Measurements from ENCODE around the gene ZNF445.
A peak's percentile ranks its signal among the peaks of the same experiment; 100 is the strongest.
"Not testable (repeated sequence)": the region's sequence is repeated elsewhere in the genome, so short reads cannot be mapped to it uniquely, and the experiment has no call there.

Gene ZNF445

DNA sequence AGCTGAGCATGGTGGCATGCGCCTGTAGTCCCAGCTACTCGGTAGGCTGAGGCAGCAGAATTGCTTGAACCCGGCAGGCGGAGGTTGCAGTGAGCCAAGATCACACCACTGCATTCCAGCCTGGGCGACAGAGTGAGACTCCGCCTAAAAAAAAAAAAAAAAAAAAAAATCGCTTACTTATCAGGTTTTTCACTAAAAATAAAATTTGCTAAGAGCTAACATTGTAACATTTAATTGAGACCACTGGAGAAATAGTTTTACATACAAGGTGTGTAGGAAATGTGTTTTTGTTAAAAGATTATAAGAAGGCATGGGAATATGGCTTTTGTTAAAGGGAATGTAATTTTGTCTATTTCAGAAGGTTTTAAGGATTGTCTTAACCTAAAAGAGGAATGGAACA lies 12.6 kb downstream of the ZNF445 start:
- not testable (repeated sequence) for H3K4me3 Mint-ChIP-seq, H3K27me3 Mint-ChIP-seq, DNase-seq, H3K27ac Mint-ChIP-seq, ATAC-seq
- peaks cover 22% of the 10 kb centered on the region for H3K9me3 Mint-ChIP-seq
- H3K36me3 Mint-ChIP-seq (ENCODE audit: low read depth): peaks cover 49% of the 10 kb centered on the region
- peaks cover 10% of the 10 kb centered on the region for H3K4me1 Mint-ChIP-seq

DNA sequence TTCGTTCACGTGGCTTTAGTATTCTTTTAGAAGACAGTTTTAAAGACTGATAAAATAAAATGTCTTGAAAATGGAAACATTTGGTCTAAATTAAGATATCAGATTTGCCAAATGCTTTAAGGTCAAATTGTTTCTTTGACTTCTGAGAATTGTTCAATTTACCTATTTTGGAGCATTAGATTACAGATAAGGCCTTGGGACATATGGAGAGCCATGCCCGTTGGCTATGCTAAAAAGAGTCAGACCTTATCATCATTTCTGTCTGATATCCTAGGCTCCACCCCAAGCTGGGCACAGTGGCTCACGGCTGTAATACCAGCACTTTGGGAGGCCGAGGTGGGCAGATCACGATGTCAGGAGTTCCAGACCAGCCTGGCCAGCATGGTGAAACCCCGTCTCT lies 13.0 kb downstream of the ZNF445 start:
- Mint-ChIP-seq H3K4me3 (no peak overlapping the region), H3K27ac (no peak overlapping the region), H3K4me1 (peaks cover 10% of the 10 kb centered on the region), H3K9me3 (peaks cover 23% of the 10 kb centered on the region), H3K36me3 (ENCODE audit: low read depth) (peaks cover 53% of the 10 kb centered on the region), H3K27me3 (no peaks in the 10 kb centered on the region)
- ATAC-seq (no peak), DNase-seq (no peak)

DNA sequence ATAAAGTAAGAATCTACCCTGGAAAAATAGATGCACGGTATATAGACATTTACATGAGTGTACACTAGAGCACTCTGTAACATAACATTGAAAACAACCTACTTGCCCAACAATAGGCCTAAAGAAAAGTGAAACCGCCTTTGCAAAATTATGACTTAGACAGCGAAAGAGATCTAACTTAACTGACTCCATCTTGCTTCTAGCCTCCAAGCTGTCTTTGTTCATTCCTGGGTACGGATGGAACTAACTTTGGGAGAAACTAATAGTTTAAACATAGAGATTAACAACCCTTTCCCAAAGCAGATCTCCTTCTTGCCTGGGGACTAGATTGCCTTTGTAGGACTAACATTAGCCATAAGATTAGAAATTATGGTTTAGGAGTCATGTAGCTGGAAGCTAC lies 17.4 kb downstream of the ZNF445 start:
- H3K9me3 Mint-ChIP-seq: peaks cover 23% of the 10 kb centered on the region
- H3K4me1 Mint-ChIP-seq, H3K4me3 Mint-ChIP-seq, H3K27ac Mint-ChIP-seq, H3K27me3 Mint-ChIP-seq, ATAC-seq, DNase-seq: not testable (repeated sequence)
- peaks cover 75% of the 10 kb centered on the region for H3K36me3 Mint-ChIP-seq (ENCODE audit: low read depth)

DNA sequence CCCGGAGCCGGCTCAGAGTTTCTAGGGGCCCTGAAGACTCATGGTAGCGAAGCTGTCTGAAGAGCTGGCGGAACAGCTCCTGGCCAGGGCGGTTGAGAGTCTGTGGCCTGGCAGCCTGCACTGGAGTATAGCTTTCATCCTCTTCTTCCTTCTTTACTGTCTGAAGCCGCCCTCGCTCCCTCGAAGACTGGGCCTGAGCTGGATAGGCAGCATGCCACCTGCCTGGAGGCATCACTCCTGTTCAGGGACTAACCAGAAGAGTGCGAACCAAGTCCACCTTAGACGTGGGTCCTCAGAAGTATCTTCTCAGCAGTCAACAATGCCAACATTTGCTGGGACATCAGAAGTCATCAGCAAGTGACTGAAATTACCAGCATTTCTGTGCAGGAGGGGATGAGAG lies 22.2 kb downstream of the ZNF445 start:
- Mint-ChIP-seq H3K4me1 (no peaks in the 10 kb centered on the region), H3K27ac (no peak overlapping the region), H3K4me3 (no peak overlapping the region), H3K9me3 (peaks cover 5% of the 10 kb centered on the region), H3K27me3 (no peaks in the 10 kb centered on the region), H3K36me3 (ENCODE audit: low read depth) (peaks cover 65% of the 10 kb centered on the region)
- ATAC-seq (no peak), DNase-seq (no peak)

DNA sequence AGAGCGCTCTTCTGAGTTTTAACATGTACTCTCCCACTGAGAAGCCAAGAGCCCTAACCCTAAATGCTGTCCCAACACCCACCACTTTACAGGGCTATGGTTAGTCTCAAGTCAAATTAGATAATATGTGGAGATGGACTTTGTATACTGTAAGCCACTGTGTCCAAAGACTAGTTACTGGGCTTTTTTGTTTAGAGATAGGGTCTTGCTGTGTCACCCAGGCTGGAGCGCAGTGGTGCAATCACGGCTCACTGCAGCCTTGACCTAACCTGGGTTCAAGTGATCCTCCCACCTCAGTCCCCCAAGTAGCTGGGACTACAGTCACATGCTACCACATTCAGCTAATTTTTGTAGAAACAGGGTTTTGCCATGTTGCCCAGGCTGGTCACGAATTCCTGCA lies 23.2 kb downstream of the ZNF445 start:
- Mint-ChIP-seq H3K36me3 (ENCODE audit: low read depth) (peaks cover 63% of the 10 kb centered on the region), H3K4me1 (peaks cover 3% of the 10 kb centered on the region), H3K9me3 (no peaks in the 10 kb centered on the region), H3K27me3 (no peaks in the 10 kb centered on the region), H3K27ac (no peak overlapping the region), H3K4me3 (no peak overlapping the region)
- ATAC-seq (no peak), DNase-seq (no peak)

DNA sequence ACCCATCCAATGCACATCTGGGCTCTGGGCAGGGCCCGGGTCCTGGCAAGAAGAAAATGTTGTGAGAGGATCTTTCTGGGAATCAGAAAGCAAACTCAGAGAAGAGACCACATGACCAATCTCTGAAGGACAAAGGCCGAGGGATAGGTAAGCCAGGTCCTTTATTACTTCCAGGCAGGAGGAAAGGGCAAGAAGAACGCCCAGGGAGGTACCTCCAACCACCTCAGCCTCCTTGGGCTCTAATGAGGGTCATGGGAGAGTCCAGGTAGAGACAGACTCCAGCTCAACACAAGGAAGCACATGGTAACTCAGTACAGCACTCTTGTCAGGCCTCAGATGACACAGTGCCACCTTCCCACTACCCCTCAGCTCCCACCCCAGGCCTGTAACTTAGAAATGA lies 26.0 kb downstream of the ZNF445 start:
- Mint-ChIP-seq H3K4me3 (no peak overlapping the region), H3K27ac (no peak overlapping the region), H3K4me1 (peaks cover 3% of the 10 kb centered on the region), H3K9me3 (peaks cover 24% of the 10 kb centered on the region), H3K36me3 (ENCODE audit: low read depth) (peaks cover 70% of the 10 kb centered on the region), H3K27me3 (no peaks in the 10 kb centered on the region)
- ATAC-seq (no peak), DNase-seq (no peak)

DNA sequence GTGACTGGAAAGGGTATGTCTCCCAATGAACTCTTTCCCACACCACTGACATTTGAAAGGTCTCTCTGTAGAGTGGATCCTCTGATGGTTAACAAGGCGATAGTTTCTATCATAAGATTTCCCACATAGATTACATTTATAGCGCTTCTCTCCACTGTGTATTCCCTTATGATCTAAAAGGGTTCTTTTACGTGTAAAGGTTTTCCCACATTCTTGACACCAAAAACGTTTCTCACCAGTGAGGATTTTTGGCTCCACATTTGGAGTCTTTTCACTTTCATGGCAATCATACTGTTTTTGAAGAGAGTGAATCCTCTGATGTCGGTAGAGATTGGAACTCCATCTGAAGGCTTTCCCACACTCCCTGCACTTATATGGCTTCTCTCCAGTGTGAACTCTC lies 30.5 kb downstream of the ZNF445 start:
- no peaks in the 10 kb centered on the region for H3K27me3 Mint-ChIP-seq
- ATAC-seq (no peak), DNase-seq (no peak)
- no peak overlapping the region for H3K4me3 Mint-ChIP-seq
- H3K27ac Mint-ChIP-seq: no peak overlapping the region
- peaks cover 24% of the 10 kb centered on the region for H3K9me3 Mint-ChIP-seq
- H3K4me1 Mint-ChIP-seq: peaks cover 14% of the 10 kb centered on the region
- H3K36me3 Mint-ChIP-seq (ENCODE audit: low read depth): peaks cover 73% of the 10 kb centered on the region

DNA sequence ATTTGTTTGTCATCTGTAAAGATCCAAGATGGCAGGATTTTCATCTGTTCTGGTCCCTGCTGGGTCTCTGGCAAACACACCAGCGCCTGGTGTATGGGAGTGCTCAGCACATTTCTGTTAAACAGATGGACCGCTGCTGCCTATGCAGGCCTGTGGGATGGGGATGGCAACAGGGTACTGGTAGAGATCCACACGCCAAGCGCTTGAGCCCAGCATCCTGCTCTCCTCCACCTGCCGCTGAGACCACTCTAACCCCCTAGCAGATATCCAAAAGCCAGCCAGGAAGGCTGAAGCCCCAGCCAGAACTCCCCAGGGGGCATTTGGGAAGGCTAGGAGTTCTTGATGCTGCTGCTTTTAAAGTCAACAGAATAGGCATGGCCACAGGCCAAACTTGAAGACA lies 31.7 kb downstream of the ZNF445 start:
- H3K27me3 Mint-ChIP-seq: no peaks in the 10 kb centered on the region
- peak overlapping the region; percentile 25 for H3K27ac Mint-ChIP-seq
- peaks cover 25% of the 10 kb centered on the region for H3K4me1 Mint-ChIP-seq
- peaks cover 68% of the 10 kb centered on the region for H3K36me3 Mint-ChIP-seq (ENCODE audit: low read depth)
- DNase-seq (no peak), ATAC-seq (no peak)
- peaks cover 24% of the 10 kb centered on the region for H3K9me3 Mint-ChIP-seq
- H3K4me3 Mint-ChIP-seq: no peak overlapping the region

DNA sequence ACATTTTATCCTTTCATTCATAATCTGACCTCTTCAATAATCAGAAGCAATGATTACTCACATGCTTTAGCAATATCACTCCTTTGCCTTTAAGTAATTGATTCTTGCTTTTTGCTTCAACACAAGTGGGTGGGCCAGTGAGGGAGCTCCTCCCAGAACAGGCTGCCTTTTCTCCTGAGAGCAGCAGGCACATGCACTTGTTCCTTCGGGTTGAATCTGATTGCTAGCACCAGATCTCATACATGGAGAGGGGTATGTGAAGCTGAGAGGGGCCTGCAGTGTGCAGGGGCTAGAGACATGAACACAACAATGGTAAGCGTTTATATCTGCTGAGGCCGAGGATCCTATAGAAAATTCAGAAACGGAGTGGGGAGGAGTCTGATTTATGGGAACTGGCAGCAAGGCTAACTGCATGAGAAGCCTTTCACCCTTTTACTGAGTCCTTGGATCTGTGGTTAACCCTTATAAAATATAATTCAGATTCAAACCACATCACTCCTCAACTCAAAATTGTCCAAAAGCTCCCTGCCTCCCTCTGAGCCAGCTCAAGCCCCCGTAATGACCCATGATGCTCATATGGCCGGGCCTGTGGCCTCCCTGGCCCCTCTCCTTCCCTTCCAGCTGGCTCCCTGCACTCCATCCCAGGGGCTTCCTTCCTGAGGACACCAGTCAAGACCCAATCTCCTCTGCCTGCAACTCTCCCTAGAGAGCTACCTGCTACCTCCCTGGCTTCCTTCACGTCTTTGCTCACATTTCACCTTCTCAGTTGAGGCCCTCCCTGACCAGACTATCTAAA lies 32.4 kb downstream of the ZNF445 start:
- H3K27me3 Mint-ChIP-seq: no peaks in the 10 kb centered on the region
- H3K4me1 Mint-ChIP-seq: peaks cover 32% of the 10 kb centered on the region
- H3K9me3 Mint-ChIP-seq: peaks cover 24% of the 10 kb centered on the region
- H3K27ac Mint-ChIP-seq: peak overlapping the region; percentile 25
- ATAC-seq (no peak), DNase-seq (no peak)
- no peak overlapping the region for H3K4me3 Mint-ChIP-seq
- H3K36me3 Mint-ChIP-seq (ENCODE audit: low read depth): peaks cover 66% of the 10 kb centered on the region

DNA sequence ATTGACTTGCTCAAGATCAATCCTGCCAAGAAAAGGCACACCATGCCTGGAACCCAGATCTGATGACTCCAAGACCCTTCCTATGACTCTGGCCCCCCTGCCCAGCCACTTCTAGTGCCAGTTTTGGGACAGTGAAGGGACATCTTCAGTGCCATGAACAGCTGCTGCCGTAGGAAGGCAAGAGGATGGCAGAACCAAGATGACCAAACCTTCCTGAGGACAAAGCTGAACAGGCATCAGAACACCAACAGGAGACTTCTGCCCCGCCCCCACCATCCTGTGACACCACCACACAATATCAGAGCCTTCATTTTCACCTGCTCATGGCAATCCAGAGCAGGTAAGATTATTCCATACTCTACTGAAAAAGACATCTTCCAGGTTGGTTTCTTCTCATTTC lies 33.0 kb downstream of the ZNF445 start:
- peaks cover 63% of the 10 kb centered on the region for H3K36me3 Mint-ChIP-seq (ENCODE audit: low read depth)
- no peak overlapping the region for H3K4me3 Mint-ChIP-seq
- peaks cover 24% of the 10 kb centered on the region for H3K9me3 Mint-ChIP-seq
- peaks cover 37% of the 10 kb centered on the region for H3K4me1 Mint-ChIP-seq
- DNase-seq: no peak
- no peak overlapping the region for H3K27ac Mint-ChIP-seq
- H3K27me3 Mint-ChIP-seq: no peaks in the 10 kb centered on the region
- ATAC-seq: no peak

DNA sequence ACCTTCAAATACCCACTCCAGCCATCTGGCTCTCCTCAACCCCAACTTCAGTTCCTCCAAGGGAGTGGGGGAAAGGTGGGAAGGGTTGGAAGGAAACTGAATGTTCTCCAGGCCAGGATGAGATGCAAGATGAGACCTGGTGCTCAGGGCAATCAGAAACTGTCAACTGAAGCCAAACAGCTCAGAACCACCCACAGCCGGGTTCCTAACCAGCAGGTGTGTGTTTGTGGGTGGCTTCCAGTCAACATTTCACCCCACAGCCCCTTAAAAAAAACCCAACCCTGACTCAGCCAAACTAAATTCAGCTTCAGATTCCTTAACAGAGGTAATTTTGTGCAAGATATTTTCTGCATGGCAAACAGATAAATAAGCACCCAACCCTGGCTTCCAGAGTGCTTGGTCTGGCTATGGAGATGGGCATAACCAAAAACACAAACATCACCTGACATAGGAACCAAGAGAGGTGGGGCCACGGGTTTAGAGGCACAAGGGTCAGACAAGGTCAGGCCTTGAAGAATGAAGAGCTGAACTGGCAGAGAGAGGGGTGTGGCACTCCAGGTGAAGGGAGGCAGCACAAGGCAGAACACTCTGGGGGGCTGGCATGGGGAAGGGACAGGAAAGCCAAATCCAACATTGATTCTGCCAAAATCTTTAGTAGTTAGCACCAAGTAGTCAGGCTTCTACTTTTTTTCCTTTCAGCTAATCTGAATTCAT lies 34.7 kb downstream of the ZNF445 start:
- H3K27me3 Mint-ChIP-seq: no peaks in the 10 kb centered on the region
- peaks cover 43% of the 10 kb centered on the region for H3K4me1 Mint-ChIP-seq
- H3K36me3 Mint-ChIP-seq (ENCODE audit: low read depth): peaks cover 46% of the 10 kb centered on the region
- no peak overlapping the region for H3K27ac Mint-ChIP-seq
- ATAC-seq: no peak
- H3K4me3 Mint-ChIP-seq: no peak overlapping the region
- H3K9me3 Mint-ChIP-seq: peaks cover 11% of the 10 kb centered on the region
- DNase-seq: no peak

DNA sequence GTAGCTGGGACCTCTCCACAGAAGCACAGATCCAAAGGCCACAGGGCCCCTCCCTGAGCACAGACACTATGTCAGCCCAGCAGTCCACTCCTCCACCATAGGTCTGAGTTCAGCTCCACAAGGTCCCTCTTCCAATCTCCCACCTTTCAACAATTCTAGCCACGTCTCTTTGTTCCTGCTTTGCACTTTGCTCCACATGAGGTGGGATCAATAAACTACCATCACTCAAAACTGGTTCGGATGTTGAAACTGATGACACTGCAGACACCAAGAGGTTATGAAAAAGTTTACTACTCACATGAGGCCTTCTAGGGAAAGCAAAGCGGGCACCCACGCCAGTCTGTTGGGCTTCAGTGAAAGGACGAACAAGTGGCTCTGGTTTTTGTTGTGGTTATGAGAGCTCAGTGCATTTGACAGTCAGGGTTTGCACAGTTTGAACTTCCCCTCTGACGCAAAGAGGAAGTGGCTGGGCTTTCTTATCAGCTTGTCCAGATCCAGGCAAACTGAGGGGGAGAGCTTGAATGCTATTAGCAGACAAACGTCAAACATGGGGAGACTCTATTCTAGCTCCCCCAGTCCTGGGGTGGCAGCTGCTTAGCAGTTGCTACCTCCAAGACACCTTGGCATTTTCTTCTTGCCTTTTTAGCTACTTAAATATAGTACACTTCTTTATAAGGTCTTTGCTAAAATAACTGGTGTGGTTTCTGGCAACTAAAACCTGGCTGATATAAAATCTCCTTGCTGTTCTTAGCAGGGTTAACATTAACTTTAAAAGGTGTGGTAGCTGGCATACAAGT lies 37.8 kb downstream of the ZNF445 start:
- Mint-ChIP-seq H3K9me3 (no peaks in the 10 kb centered on the region), H3K27me3 (no peaks in the 10 kb centered on the region), H3K4me1 (peaks cover 43% of the 10 kb centered on the region)

DNA sequence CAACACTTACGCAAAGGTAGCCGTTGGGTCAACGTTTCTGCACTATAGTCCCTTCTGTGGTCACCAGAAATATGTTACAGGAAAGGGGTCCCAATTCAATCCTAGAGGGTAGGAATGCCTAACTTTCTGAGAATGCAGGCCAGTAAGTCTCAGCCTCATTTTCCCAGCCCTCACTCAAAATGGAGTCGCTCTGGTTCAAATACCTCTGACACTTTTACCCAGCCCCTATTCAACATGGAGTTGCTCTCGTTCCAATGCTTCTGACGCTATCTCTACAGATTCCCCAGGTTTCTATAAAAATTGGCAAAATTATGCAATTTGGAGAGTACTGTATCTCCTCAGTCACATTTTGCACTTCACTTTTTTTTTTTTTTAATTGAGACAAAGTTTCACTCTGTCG lies 39.7 kb downstream of the ZNF445 start:
- no peaks in the 10 kb centered on the region for H3K9me3 Mint-ChIP-seq
- no peak overlapping the region for H3K4me3 Mint-ChIP-seq
- H3K27me3 Mint-ChIP-seq: no peaks in the 10 kb centered on the region
- no peak for DNase-seq
- no peak for ATAC-seq
- H3K27ac Mint-ChIP-seq: no peak overlapping the region
- H3K4me1 Mint-ChIP-seq: peaks cover 39% of the 10 kb centered on the region
- peaks cover 14% of the 10 kb centered on the region for H3K36me3 Mint-ChIP-seq (ENCODE audit: low read depth)

More for the DNA sequence above, 37.8 kb downstream of the ZNF445 start:
- peak; percentile 98 for ATAC-seq
- H3K36me3 Mint-ChIP-seq (ENCODE audit: low read depth): peaks cover 21% of the 10 kb centered on the region
- H3K4me3 Mint-ChIP-seq: peak overlapping the region; percentile 62
- DNase-seq: peak; percentile 70
- peak overlapping the region; percentile 84 for H3K27ac Mint-ChIP-seq

DNA sequence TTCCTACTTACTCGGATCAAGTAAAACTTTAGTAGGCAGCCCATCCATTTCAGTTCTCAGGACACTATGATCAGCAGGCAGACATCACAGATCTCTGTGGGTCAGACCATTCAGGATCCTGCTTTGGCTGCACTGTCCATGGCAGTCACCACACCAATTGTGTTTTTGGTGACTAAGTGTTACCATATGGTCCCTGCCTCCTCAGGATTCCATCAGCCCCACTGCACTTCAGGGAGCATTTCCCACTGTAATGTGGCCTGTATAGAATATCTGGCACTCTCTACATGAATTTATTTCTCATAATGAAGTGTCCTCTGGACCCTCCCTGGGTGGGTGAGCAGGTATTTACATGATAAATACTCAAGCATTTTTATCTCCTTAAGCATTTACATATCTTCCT lies 41.3 kb downstream of the ZNF445 start:
- Mint-ChIP-seq H3K27ac (no peak overlapping the region), H3K9me3 (no peaks in the 10 kb centered on the region), H3K4me1 (peaks cover 26% of the 10 kb centered on the region), H3K36me3 (ENCODE audit: low read depth) (peaks cover 6% of the 10 kb centered on the region), H3K4me3 (no peak overlapping the region), H3K27me3 (no peaks in the 10 kb centered on the region)
- DNase-seq: no peak
- ATAC-seq: no peak
